Caco-2 (cell line): ENCODE results near the gene PTPRG. TPM values are rescaled to one million over a fixed set of nuclear protein-coding genes. Genes with fewer than 3 reads are reported as not detected.

Source experiments
- BruUV-seq: library from RNA; stranded (reverse); fragments of 400-500 nt; replicated peaks from 2 replicates; lab custom pipeline; 2021; lab: Mats Ljungman, UMichigan
- CTCF ChIA-PET: fragments of 300-600 bp; sonication (Branson Sonifier 250); formaldehyde crosslinking; loops from one replicate; lab custom pipeline; 2022; ENCODE audit warnings: antibody characterized with exemption; lab: Charles Lee
- POLR2A ChIA-PET: fragments of 300-600 bp; sonication (Branson Sonifier 250); formaldehyde crosslinking; loops from one replicate; lab custom pipeline; 2022; ENCODE audit warnings: antibody characterized with exemption; lab: Charles Lee
- DNase-seq, 2 experiments: peaks; one replicate each; pipeline versions ENCODE4 v3.0.0 to v3.0.0-alpha.2; 2020 to 2022
- H3K27me3 ChIP-seq: replicated peaks from 2 replicates; pipeline ENCODE4 v1.6.0; 2011; ENCODE audit warnings: low read length; ENCODE audit not compliant: control insufficient read depth, insufficient read depth
- H3K36me3 ChIP-seq: 2 replicates; pipeline ENCODE4 v1.5.1; 2011; ENCODE audit warnings: low read length; ENCODE audit not compliant: control insufficient read depth, insufficient read depth
- H3K4me1 ChIP-seq: fragments of 250-450 bp; sonication (Bioruptor Pico); 2 replicates; pipeline ENCODE4 v1.5.1; 2020; ENCODE audit warnings: mild to moderate bottlenecking
- H3K4me3 ChIP-seq: 2 replicates; pipeline ENCODE4 v1.5.1; 2011; ENCODE audit warnings: low read depth, mild to moderate bottlenecking, control low read depth, low read length
- H3K9me3 ChIP-seq: fragments of 250-450 bp; sonication (Bioruptor Pico); 2 replicates; pipeline ENCODE4 v1.5.1; 2020; ENCODE audit warnings: mild to moderate bottlenecking, moderate library complexity
- H3K27ac Mint-ChIP-seq: one replicate; pipeline ENCODE4 v1.8.0; 2022; ENCODE audit warnings: mixed read lengths; ENCODE audit not compliant: unreplicated experiment
- H3K27me3 Mint-ChIP-seq: one replicate; pipeline ENCODE4 v1.8.0; 2022; ENCODE audit warnings: mixed read lengths; ENCODE audit not compliant: insufficient read depth, unreplicated experiment
- H3K36me3 Mint-ChIP-seq: one replicate; pipeline ENCODE4 v1.8.0; 2022; ENCODE audit warnings: mild to moderate bottlenecking, mixed read lengths; ENCODE audit not compliant: insufficient read depth, unreplicated experiment
- H3K4me1 Mint-ChIP-seq: one replicate; pipeline ENCODE4 v1.8.0; 2022; ENCODE audit warnings: low read depth, mixed read lengths; ENCODE audit not compliant: unreplicated experiment
- H3K4me3 Mint-ChIP-seq: one replicate; pipeline ENCODE4 v1.8.0; 2022; ENCODE audit warnings: mild to moderate bottlenecking, moderate library complexity, mixed read lengths; ENCODE audit not compliant: unreplicated experiment
- H3K9me3 Mint-ChIP-seq: one replicate; pipeline ENCODE4 v1.8.0; 2022; ENCODE audit warnings: mixed read lengths; ENCODE audit not compliant: unreplicated experiment
- CTCF ChIP-seq, 2 experiments: fragments of 200-600 bp in 1 of 2; IDR thresholded peaks; 1 replicate in 1 of 2; 2 replicates in 1 of 2; pipeline versions ENCODE4 v1.5.1 to v1.8.0; 2011 to 2022; ENCODE audit warnings: antibody characterized with exemption in 1 of 2, control low read depth in 1 of 2, inconsistent platforms in 1 of 2, low read depth in 1 of 2, low read length in 1 of 2, mild to moderate bottlenecking in 1 of 2, moderate library complexity in 1 of 2; ENCODE audit not compliant: insufficient read depth in 1 of 2, severe bottlenecking in 1 of 2, unreplicated experiment in 1 of 2
- intact Hi-C: fragments of 100-400 bp; cut with micrococcal nuclease; formaldehyde crosslinking; loops from one replicate; pipeline ENCODE4 v1.10.0; 2022; ENCODE audit not compliant: unreplicated experiment
- total RNA-seq: library from RNA; stranded (reverse); gene quantifications from 2 replicates; pipeline ENCODE4 v1.2.3, GENCODE V29; 2022

PTPRG gene
- total RNA-seq, 1 experiment from 2014 or later: 46.4 TPM

GRCh38 chr3:61875046-61875844 lies 313.9 kb downstream of the PTPRG start:
- Mint-ChIP-seq H3K27me3 (no peaks in the 10 kb centered on the region), H3K27ac (no peak overlapping the region), H3K9me3 (no peaks in the 10 kb centered on the region), H3K4me3 (no peak overlapping the region), H3K36me3 (no peaks in the 10 kb centered on the region), H3K4me1 (peaks cover 7% of the 10 kb centered on the region)
- Histone ChIP-seq H3K4me3 (no peak overlapping the region), H3K4me1 (peaks cover 7% of the 10 kb centered on the region), H3K9me3 (no peaks in the 10 kb centered on the region), H3K36me3 (no peaks in the 10 kb centered on the region), H3K27me3 (no peaks in the 10 kb centered on the region)
- no TSS peak for BruUV-seq
- intact Hi-C loops: loop anchor here (5.0 kb wide), 1 partner anchor 312 kb away; no protein-coding TSS in a partner anchor
- CTCF ChIA-PET: no interaction called here
- DNase-seq: no peak
- no peak for TF ChIP-seq CTCF (IDR thresholded peaks at IDR 0.05; ENCODE audit: insufficient read depth in 1 of 2, low read depth in 1 of 2, low read length in 1 of 2, severe bottlenecking in 1 of 2, unreplicated experiment in 1 of 2)
- POLR2A ChIA-PET: no interaction called here

- Mint-ChIP-seq H3K27me3 (no peaks in the 10 kb centered on the region), H3K4me3 (no peak overlapping the region), H3K4me1 (peaks cover 7% of the 10 kb centered on the region), H3K36me3 (no peaks in the 10 kb centered on the region), H3K27ac (no peak overlapping the region), H3K9me3 (no peaks in the 10 kb centered on the region)
- intact Hi-C loops: loop anchor here (5.0 kb wide), 1 partner anchor 311 kb away; no protein-coding TSS in a partner anchor
- BruUV-seq: no TSS peak
- no peaks in the 10 kb centered on the region for H3K9me3 ChIP-seq
- no peak for DNase-seq
- POLR2A ChIA-PET: no interaction called here
- H3K4me3 ChIP-seq: no peak overlapping the region
- CTCF ChIA-PET: no interaction called here
- no peaks in the 10 kb centered on the region for H3K27me3 ChIP-seq
- no peaks in the 10 kb centered on the region for H3K36me3 ChIP-seq
- no peak for TF ChIP-seq CTCF (IDR thresholded peaks at IDR 0.05; ENCODE audit: insufficient read depth in 1 of 2, low read depth in 1 of 2, low read length in 1 of 2, severe bottlenecking in 1 of 2, unreplicated experiment in 1 of 2)
- peaks cover 7% of the 10 kb centered on the region for H3K4me1 ChIP-seq
Observed at GRCh38 chr3:61875976-61876671, 314.8 kb downstream of the PTPRG start.

GRCh38 chr3:61876797-61877196 lies 315.4 kb downstream of the PTPRG start:
- Mint-ChIP-seq H3K4me1 (peaks cover 7% of the 10 kb centered on the region), H3K4me3 (no peak overlapping the region), H3K9me3 (no peaks in the 10 kb centered on the region), H3K36me3 (no peaks in the 10 kb centered on the region), H3K27ac (no peak overlapping the region), H3K27me3 (no peaks in the 10 kb centered on the region)
- H3K9me3 ChIP-seq: no peaks in the 10 kb centered on the region
- no peak overlapping the region for H3K4me3 ChIP-seq
- H3K36me3 ChIP-seq: no peaks in the 10 kb centered on the region
- CTCF ChIA-PET: no interaction called here
- H3K4me1 ChIP-seq: peaks cover 7% of the 10 kb centered on the region
- DNase-seq: no peak
- TF ChIP-seq CTCF (IDR thresholded peaks at IDR 0.05; ENCODE audit: insufficient read depth in 1 of 2, low read depth in 1 of 2, low read length in 1 of 2, severe bottlenecking in 1 of 2, unreplicated experiment in 1 of 2): no peak
- no TSS peak for BruUV-seq
- intact Hi-C loops: loop anchor here (5.0 kb wide), 1 partner anchor 311 kb away; no protein-coding TSS in a partner anchor
- POLR2A ChIA-PET: no interaction called here
- H3K27me3 ChIP-seq: no peaks in the 10 kb centered on the region
